GM15510 (cell line): ENCODE results near the gene LNPEP.

Experiments used
- POLR2A ChIP-seq: IDR thresholded peaks from 3 replicates; pipeline ENCODE4 v1.6.1; 2011; ENCODE audit warnings: borderline replicate concordance; ENCODE audit not compliant: insufficient read length; ENCODE audit errors: extremely low read depth

LNPEP gene

DNA sequence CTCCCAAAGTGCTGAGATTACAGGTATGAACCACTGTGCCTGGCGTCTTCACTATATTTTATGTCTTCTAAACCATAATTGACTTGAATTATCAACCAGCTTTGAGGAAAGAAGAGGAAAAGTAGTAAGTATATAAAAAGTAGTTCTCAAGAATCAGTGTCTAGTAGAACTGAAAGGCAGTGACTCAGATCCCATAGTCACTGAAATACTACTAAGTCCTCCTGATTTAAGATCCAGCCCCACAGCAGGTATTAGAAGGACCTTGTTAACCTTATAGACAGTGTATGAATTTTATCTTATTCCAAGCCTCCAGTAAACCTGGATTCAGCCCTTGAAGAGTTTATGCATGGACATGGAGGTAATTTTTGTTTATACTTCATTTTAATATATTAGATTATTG lies 31.5 kb downstream of the LNPEP start:
- no peak for TF ChIP-seq POLR2A

DNA sequence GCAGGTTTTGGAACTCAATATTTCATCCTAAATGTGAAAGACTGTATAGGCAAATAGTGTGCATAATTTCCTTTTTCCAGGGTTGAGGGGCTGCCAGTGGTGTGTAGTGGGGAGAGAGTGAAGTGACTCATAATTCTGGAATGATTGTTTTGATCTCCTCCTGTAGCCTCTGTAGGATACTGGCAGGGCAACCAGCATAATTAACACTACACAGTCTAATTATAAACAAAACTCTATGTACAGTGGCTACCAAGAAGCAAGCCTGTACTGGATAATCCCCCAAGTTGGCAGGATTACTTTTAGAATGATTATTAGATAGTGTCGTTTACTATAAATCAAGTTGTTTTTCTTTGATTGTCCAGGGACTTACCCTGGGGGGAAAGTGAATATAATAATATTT lies 32.2 kb downstream of the LNPEP start:
- TF ChIP-seq POLR2A, result no peak

DNA sequence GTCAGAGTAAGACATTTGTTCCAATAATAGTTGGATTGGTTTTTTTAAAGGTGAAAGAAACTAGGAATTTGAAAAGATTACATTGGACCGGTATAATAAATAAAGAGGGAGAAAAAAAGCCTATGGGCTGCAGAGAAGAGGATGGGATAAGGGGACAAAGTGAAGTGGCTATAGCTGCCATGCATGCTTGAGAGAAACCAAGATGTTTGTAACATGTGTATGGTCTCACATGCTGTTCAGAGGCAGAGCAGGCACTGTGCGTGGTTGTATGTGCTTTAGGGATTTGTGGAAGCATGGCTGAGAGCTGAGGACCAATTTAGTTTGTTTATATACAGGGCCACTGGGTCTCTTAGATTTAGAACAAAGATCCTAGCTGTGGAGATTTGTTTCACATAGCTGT lies 32.7 kb downstream of the LNPEP start:
- no peak for TF ChIP-seq POLR2A

DNA sequence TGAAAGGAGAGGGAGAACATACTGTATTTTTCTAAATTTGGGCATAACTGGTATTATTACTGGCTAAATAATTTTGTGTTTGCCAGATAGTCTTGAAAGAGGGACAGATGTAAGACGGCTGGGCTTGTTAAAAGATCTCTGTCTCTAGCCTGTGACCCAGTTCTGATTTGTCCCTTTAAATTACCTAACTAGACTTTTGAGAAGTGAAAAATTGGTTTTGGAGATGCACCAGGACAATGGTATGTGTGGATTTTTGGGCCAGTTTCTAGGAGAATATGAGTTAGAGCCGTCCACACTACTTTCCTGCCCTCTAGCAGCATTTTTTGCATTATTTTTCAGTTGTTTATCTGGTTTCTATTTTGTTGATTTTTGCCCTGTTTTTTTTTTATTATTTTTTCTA lies 33.5 kb downstream of the LNPEP start:
- no peak for TF ChIP-seq POLR2A

DNA sequence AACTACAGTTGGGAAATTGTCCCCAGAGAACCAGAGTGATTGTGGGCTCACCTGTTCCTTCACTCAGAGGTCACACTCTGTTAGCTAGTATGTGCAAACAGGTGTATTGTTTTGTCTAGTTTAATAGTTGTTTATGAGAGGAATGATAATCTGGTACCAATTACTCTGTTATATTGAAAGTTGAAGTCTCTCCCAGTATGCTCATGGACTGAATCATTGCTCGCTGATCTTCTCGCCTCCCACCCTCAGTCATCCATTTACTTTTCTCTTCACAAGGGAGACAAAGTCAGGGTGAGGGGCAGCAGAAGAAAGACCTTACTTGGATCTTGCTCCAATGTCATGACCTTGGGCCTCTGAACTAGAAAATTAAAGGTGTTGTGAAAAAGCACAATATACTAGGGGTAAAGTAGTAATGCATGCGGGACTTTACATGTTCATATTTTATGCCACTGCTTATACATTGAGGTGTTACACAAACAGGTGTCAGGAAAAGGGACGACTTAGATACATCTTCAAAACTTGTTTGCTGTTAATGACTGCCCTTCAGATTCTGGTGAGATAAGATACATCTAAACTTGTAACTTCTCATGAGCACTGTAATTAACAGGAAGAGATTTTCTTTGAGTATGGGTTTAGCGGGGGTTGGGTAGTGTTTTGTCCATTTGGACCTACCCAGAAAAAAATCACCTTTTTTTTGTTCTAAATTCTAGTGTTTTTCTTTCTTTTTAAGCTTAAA lies 36.9 kb downstream of the LNPEP start:
- no peak for TF ChIP-seq POLR2A

DNA sequence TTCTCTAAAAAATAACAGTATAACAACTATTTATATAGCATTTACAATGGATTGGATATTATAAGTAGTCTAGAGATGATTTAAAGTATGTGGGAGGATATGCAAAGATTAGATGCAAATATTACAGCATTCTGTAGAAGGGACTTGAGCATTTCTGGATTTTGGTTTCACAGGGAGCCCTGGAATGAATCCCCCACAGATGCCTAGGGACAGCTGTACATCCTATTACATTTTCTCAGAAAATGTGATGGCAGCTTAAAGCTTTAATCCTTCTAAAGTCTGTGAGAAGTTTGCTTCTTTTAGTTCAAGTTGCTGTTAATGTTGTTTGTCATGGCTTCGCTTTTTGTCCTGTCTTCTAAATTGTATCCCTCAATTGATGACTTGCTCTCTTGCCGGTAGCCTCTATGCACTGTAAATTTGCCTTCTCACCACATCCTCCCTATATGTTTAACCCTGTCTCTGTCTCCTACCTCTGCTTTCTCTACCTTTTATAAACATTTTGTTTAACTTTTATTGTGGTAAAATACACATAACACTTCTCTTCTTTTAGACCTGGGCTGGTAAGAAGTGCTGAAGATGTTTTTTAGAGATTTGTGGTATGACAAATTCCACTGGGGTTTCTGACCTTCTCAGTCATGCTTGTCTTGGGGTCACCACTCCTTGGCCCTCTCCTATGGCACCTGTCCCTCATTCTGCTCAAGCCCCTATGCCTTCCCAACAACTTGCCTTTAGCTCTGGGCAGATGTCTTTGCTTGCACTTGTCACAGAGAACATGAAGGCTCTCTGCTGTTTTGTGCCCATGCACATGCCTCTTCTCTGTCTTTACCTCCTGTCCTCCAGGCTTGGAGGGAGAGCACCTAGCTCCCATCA lies 37.9 kb downstream of the LNPEP start:
- TF ChIP-seq POLR2A, result no peak

DNA sequence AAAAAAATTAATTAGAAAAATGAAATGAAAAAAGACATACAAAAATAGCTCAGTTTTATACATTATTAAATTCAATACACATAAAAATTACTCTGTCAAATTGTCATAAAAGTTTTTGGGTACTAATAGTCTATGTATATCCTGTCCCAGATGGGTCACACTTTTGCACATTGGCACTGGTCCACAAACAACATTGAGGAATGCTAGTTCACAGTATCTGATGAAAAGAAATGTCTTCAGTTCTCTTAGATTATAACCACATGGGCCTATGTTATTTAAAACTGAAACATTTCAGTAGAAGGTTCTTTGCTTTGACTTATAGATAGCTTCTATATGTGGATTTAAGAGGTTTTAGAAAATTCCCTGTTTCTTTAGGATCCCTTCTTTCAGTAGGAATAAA lies 39.8 kb downstream of the LNPEP start:
- TF ChIP-seq POLR2A, result no peak

DNA sequence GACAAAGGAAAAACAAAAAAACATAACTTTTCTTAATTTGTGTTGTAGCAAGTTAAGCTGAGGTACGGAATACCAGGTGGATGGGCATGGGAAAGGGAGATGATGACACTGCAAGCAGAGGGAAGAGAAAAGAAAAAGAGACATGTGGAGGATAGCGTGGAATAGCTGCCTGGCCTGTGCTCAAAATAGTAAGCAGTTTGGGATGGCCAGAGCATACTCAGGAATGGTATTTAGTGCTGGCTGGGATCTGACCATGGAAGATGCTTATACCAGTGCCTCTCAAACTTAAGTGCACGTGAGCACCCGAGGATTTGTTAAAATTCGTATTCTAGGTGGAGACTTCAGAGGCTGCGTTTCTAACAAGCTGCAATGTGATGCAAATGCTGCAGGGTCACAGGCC lies 41.3 kb downstream of the LNPEP start:
- TF ChIP-seq POLR2A, result no peak

DNA sequence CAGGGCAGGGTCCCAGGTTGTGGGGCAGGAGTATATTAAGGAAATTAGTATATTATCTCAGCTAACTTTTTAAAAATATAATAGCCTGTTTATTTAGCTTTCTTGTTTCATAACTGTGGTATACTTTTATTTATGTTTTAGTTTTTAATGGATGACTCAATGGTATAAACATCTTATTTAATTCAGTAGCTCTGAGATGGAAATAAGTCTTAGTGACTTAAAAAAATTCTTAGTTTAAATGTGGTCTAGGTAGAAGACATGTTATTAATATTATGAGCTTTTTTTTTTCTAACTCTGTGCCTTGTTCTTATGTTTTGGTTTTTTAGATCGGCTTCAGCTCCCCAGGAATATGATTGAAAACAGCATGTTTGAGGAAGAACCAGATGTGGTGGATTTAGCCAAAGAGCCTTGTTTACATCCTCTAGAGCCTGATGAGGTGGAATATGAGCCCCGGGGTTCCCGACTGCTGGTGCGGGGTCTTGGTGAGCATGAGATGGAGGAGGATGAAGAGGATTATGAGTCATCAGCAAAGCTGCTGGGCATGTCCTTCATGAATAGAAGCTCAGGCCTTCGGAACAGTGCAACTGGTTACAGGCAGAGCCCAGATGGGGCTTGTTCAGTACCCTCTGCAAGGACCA lies 43.1 kb downstream of the LNPEP start:
- no peak for TF ChIP-seq POLR2A

DNA sequence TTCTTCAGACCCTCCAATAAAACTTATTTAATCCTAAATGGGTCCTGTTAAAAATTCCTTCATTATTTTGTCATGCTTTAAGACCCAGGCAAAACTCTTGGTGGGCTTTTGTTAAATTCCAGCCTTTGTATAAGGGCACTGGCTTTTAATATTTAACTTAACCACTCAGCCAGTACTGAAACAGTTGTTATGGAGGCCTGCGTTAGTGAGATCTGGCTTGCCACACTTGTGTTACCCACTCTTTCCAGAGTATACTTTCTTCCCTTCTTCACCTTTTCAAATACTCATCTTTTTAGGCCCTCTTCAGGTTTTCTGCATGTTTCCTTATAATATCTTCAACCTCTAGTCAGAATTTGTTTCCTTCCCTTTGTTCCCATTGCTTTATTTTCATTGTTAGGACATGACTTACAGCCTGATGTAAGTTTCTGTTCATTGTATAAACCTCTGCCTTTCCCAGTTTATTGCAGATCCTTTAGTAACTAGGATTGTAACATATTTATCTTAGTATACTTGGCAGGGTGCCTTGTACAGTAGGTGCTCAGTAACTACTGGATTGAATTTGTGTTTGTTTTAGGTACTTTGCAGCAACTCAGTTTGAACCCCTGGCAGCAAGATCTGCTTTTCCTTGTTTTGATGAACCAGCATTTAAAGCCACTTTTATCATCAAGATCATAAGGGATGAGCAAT lies 48.8 kb downstream of the LNPEP start:
- TF ChIP-seq POLR2A, result no peak

DNA sequence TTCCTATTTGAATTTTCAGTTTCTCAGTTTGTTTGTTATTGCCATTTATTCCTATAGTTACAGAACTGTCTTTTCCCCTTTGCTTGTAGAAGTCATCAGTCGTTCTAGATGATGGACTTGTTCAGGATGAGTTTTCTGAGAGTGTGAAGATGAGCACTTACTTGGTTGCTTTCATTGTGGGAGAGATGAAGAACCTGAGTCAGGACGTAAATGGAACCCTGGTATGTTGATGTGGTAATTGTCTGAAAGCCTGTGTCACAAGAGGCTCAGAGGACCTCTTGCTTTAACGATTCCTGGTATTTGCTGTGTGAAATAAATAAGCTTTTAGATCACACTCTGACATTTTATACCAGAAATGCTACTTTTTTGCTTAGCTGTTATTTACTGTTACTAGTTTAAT lies 50.6 kb downstream of the LNPEP start:
- TF ChIP-seq POLR2A, result no peak

DNA sequence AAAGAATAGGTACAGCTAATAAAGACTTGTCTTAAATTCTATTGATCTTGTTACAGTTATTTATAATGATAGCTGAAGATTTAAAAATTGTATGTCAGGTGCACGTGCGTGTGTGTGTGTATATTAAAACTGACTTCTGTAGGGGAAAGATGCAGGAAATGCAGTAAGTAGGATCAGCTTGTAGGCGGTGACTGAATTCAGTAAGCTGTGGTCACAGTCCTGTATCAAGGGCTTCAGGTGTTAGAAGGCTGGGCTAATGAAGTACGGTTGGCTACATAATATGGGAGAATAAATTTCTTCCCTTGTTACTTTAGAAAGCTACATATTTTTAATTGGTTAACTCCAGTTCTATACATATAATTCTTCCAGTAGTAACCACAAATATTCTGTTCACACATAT lies 54.2 kb downstream of the LNPEP start:
- no peak for TF ChIP-seq POLR2A

DNA sequence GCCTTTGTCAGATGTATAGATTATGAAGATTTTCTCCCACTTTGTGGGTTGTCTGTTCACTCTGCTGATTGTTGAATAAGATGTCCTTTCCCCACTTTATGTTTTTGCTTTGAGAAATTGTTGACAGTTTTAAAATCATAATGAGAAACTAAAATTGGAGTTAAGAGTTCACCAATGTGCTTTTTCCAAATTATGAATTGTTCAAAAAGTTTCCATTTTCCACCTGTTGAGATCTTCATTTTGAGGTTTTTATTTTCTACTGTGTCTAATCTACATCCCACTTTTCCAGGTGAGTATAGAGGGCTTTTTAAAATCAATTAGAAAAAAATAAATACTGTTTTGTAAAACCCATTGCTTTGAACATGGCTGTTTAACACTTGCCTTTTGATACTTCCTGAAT lies 55.8 kb downstream of the LNPEP start:
- no peak for TF ChIP-seq POLR2A

DNA sequence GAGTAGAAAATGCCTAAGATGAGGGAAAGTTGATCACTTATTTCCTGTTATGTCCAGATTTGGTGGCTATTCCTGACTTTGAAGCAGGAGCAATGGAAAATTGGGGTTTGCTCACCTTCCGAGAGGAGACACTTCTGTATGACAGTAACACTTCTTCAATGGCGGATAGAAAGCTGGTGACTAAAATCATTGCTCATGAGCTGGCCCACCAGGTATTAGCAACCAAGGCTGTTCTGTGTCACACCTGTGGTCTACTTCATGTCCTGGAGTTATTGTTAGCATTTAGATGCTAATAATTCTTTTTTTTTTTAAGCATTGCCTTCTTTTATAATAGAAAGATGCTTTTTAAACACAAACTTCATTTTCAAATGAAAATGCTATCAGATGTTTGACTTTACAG lies 57.9 kb downstream of the LNPEP start:
- no peak for TF ChIP-seq POLR2A

DNA sequence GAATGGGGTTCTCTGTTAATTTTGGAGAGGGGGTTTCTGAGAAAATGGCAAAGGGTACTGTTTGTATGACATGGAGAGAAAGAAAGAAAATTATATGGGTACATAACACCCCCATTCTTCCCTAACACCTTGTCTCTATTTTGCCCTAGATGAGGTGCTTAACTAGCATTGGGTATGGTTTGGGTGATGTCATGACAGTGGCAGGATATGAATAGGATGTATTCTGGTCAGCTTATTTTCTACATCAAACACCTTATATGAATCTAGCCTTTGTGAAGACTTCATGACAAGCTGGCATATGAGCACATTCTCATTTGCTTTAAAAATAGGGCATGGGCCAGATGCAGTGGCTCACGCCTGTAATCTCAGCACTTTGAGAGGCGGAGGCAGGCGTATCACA lies 58.6 kb downstream of the LNPEP start:
- TF ChIP-seq POLR2A, result no peak
